Ramos (cell line): Measurements from ENCODE around the gene MYO9B.

Experiments used
- in situ Hi-C: fragments of 300-500 bp; cut with MboI; formaldehyde crosslinking; loops from one replicate; pipeline ENCODE4 v1.14.3; 2022; ENCODE audit warnings: low sequenced_read_pairs; ENCODE audit not compliant: unreplicated experiment

MYO9B gene

DNA sequence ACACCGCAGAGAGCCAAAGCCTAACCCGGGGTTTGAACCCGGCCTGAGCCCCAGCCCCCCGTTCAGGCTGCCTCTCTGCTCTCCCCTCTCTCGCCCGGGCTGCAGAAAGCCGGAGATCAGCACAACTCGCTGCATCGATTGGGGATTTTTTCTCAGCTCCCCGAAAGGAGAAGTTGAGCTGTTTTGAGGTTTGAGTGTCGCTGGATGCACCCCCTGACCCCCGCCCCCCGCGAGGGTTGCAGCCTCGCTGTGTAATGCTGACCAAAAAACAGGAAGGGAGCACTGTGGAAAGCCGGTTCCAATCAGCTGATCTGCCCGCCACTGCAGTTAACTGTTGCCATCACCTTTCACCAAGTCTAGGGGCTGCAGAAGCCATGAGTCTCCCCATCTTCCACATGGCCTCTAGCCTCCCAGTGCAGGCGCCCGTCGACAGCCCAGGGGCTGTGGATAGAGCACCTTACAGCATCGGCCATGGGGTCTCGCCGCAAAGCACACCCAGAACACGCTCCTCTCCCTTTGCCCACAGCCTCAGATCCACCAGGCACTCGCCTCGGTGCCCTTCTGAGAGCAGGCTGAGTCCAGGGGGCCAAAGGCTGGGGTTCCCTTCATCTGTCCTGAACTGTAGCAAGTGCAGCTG is 34.5 kb downstream of the MYO9B start:
- in situ Hi-C loops: no loop called here

- in situ Hi-C loops: no loop called here
Observed at GRCh38 chr19:17110599-17110966, 35.0 kb downstream of the MYO9B start.

DNA sequence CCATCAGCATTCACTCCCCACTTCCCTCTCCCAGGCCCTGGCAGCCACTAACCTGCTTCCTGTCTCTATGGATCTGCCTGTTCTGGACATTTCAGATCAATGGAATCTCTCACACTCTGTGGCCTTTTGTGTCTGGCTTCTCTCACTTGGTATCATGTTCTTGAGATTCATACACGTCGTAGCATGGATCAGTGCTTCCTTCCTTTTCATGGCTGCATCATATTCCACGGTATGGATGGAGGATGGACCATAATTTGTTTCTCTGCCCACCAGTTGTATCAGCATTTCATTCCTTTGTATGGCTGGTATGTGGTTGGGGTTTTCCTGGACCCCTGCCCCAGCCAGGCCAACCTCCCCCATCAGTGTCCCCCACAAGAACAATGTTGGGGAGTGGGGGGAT is 36.2 kb downstream of the MYO9B start:
- in situ Hi-C loops: no loop called here

DNA sequence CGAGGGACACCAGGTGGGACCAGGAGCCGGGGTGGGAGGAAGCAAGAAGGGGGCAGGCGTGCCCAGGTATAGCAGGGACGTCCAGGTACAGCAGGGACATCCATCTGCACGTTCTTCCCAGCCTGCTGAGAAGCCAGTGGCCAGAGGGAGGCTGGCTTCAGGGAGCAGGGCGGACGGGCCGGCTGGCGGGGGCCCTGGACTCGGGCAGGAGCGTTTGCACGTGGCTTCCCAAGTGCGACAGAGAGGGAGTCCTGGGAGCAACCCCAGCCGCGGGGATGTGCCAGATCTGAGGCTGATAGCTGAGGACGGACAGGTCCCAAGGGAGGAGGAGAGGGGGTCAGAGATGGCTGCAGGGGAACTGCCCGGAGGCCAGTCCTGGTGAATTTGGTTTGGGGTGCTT is 36.7 kb downstream of the MYO9B start:
- in situ Hi-C loops: no loop called here

DNA sequence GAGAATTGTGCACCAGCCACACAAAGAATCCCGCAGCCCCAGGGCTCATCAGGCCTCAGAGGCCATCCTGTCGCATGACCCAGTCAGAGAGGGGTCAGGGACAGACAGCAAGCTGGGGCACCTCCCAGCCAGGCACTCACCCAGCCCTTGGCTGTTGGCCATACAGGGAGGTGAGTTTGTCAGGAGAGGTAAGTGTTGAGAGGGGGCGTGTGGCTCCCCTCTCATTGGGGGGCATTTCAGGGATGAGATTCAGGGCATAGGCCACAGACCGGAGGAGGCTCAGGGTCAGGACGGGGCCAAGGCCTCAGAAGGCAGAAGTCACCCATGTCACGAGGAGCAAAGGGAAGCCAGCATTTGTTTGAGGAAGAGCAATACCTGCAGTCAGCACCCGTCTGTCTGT is 37.1 kb downstream of the MYO9B start:
- in situ Hi-C loops: no loop called here

- in situ Hi-C loops: no loop called here
Observed at GRCh38 chr19:17113127-17113785, 37.7 kb downstream of the MYO9B start.

DNA sequence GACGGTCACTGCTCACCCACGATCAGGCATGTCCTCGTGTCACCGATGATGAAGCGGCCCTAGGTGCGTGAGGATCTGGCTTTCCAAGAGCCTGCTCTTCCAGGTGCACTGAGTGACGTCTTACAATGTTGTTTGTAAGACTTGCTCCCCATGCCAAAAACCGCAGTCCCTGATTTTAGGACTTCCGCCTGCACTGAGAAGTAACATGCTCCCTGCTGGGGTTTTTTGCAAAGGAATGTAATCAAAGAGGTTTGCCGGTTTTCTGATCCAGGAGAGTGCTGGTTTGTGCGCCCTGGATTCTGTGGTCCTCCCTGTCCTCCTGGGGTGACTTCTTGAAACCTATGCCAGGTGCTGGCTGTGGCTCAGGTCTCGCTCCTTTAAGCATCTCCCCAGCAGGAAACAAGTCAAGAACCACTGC is 38.8 kb downstream of the MYO9B start:
- in situ Hi-C loops: no loop called here

GRCh38 chr19:17116996-17117702 is 41.6 kb downstream of the MYO9B start:
- in situ Hi-C loops: no loop called here

DNA sequence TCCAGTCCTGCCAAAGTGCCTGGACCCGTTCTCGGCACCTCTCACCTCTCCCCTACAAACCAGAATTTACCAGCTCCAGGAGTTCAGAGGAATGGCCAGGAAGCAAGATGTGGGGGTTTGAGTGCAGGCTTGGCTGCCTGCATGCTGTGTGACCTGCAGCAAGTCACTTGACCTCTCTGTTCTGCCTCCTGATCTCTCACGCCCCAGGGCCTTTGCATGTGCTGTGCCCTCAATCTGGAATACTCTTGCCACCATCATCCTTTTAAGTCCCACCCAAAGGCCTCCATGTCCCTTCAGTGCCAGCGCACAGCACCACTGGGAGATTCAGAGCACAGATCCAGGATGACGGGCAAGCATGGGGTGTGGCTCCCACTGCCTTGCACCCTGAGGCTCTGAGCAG is 43.4 kb downstream of the MYO9B start:
- in situ Hi-C loops: no loop called here

DNA sequence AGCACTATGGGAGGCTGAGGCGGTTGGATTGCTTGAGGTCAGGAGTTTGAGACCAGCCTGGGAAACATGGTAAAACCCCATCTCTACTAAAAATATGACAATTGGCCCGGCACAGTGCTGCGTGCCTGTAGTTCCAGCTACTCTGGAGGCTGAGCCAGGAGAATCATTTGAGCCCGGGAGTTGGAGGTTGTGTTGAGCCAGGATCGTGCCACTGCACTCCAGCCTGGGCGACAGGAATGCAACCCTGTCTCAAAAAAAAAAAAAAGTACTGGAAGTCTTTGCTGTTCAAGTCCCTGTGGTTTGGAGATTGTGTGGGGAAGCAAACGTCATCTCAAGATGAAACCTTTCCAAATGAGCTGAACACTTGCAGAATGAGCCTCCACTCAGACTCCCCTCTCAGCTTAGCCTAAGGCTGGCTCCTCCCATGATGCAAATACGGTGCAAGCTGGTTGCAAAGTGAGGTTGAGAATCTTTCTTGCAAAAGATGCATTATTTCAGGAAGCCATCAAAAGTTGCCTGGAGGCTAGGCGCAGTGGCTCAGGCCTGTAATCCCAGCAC is 46.2 kb downstream of the MYO9B start:
- in situ Hi-C loops: no loop called here

- in situ Hi-C loops: no loop called here
Observed at GRCh38 chr19:17123041-17123440, 47.5 kb downstream of the MYO9B start.

GRCh38 chr19:17124025-17124424 is 48.4 kb downstream of the MYO9B start:
- in situ Hi-C loops: no loop called here

DNA sequence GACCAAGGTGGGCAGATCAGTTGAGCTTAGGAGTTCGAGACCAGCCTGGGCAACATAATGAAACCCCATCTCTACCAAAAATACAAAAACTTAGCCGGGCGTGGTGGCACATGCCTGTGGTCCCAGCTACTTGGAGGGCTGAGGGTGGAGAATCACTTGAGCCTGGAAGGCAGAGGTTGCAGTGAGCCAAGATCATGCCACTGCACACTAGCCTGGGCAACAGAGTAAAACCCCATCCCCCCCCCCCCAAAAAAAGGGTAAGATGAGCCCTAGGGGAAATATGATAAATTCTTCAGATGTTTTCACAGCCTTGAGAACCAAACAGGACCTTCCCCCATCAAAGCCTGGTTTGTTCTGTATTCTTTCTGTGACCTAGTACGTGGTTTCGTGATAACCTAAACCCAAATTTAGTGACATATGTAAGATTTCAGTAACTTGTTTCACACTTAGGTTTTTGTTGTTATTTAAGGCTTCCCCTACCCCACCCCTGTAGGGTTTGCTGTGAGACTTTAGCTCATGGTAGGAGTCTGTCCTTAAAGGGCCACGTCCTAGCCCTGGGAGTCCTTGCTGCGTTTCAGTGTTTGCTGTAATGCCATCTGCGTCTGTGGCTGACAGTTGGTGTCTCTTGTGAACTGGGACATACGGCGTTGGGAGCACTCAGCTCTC is 49.6 kb downstream of the MYO9B start:
- in situ Hi-C loops: no loop called here

- in situ Hi-C loops: no loop called here
Observed at GRCh38 chr19:17125728-17126677, 50.4 kb downstream of the MYO9B start.

DNA sequence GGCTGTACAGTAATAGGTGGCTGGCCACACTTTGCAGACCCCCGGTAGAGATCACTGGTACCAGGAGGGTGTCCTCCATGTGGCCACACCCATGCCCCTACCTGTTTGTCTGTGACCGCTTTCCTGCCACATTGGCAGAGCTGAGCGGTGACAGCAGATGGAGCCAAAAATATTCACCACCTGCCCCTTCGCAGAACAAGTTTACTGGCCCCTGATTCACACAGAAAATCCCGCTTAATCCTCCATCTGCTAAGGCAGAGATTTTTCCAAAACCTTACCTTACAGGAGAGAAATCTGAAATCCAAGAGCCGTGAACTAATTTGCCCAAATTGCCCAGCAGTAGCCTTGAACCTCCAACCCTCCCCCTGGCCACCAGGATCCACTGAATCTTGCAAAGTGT is 52.1 kb downstream of the MYO9B start:
- in situ Hi-C loops: no loop called here

DNA sequence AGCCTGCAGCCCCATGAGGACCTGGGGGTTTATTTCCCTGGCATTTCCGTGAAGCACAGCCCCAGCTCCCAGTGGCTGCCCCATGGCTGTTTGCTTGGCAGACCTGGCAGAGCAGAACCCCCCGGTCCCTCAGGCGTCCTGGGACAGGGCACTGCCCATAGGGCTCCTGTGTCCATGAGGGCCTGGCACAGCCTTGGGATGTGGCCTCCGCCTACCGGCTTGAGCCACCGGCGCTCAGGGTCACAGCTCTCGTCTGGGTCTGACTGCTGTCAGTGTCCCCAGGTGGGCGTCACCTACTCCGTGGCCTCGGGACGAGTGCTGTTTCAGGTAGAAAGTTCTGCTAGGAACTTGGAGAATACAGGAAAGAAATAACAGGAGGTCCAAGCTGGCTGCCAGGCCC is 52.8 kb downstream of the MYO9B start:
- in situ Hi-C loops: no loop called here

DNA sequence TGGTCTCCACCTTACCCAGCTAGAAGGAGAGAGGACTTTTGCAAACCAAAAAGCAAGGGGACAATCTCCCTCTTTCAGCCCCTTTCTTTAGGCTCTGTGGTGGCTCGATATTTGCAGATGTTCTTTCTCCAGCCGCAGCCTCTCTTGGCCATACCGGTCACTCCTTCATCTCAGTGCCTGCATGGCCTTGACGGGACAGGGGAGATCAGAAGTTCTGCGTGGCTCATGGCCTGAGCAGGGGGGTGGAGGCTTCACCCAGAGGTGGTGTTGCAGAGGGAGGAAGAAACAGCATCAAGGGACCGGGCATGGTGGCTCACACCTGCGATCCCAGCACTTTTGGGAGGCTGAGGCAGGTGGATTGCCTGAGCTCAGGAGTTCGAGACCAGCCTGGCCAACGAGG is 53.2 kb downstream of the MYO9B start:
- in situ Hi-C loops: no loop called here

DNA sequence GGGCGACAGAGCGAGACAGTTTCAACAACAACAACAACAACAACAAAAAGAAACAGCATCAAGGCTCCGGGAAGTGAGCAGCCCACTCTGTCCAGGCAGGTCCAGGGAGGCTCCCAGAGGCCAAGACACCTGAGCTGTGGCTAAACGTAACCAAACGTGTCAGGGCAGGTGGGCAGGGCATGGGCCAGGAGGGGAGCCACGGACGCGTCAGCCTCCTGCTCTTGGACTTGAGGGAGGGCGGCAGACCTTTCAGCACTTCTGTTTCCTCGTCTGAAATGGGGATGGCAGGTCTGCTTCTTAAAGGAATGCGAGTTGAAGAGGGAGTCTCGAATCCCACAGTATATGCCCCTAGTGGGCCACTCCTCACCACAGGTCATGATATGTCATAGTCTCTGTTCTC is 53.8 kb downstream of the MYO9B start:
- in situ Hi-C loops: no loop called here

DNA sequence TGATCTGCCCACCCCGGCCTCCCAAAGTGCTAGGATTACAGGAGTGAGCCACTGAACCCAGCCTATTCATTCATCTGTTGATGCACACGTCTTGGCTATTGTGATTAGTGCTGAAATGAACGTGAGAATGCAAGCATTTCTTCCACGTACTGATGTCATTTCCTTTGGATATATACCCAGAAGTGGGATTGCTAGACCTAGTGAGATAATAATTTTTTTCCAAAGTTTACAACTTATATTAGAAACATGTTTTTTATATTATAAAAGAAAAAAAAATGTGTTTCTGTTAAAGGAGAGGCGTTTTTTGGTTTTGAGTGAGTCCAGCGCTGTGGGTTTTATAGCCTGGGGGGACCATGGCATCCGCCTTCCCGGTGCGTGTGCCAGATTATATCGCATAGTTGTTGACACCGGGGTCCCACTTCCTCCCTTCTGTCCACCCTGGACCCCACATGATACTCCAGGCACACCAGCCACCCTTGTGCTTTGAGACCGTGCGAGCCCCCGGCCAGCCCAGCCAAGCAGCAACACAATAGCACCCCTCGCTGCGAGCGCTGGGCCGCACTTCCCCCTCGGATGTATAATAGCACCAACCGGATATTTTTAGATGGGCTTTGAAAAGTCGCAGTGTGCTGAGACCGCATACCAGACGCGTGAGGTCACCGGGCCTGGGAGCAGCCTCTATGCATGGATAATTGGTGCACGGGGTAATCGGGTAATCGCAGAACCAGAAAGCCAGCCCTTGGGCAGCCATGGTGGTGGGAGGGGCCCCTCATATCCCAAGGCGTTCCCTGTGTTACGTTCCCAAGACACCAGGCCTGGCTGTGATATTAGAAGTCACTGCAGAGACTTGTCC is 59.6 kb downstream of the MYO9B start:
- in situ Hi-C loops: no loop called here
